HUES64 (cell line): Measurements from ENCODE around the gene TXN. TPM values are rescaled to one million over a fixed set of nuclear protein-coding genes. Genes with fewer than 3 reads are reported as not detected.

Source experiments
- H3K27ac ChIP-seq: 2 replicates; pipeline ENCODE4 v1.7.0; 2013; ENCODE audit warnings: low read depth, low read length, inconsistent platforms
- H3K27me3 ChIP-seq: 2 replicates; pipeline ENCODE4 v1.6.1; 2013; ENCODE audit warnings: mild to moderate bottlenecking, low read length; ENCODE audit not compliant: insufficient read depth
- H3K36me3 ChIP-seq: 2 replicates; pipeline ENCODE4 v1.6.1; 2013; ENCODE audit warnings: mild to moderate bottlenecking, low read length; ENCODE audit not compliant: insufficient read depth
- H3K4me1 ChIP-seq: 2 replicates; pipeline ENCODE4 v1.6.1; 2013; ENCODE audit warnings: mild to moderate bottlenecking, low read length, moderate library complexity; ENCODE audit not compliant: insufficient read depth
- H3K4me3 ChIP-seq: 2 replicates; pipeline ENCODE4 v1.5.1; 2013; ENCODE audit warnings: mild to moderate bottlenecking, low read length, moderate library complexity
- H3K9ac ChIP-seq: 2 replicates; pipeline ENCODE4 v1.6.1; 2013; ENCODE audit warnings: mild to moderate bottlenecking, low read depth, low read length
- H3K9me3 ChIP-seq: 2 replicates; pipeline ENCODE4 v1.6.1; 2013; ENCODE audit warnings: low read depth, low read length; ENCODE audit not compliant: insufficient read depth
- WGBS: fragments of 150-250, 120-280 bp; methylation state at CpG from one replicate; pipeline ENCODE4 v1.1.7; 2013; ENCODE audit warnings: missing lambda C conversion rate; 5-methylcytosine and 5-hydroxymethylcytosine counted together
- polyA plus RNA-seq, 2 experiments: library from polyadenylated mRNA; stranded (reverse); fragments of 50-300 nt; gene quantifications; one replicate each; pipeline ENCODE4 v1.2.3, GENCODE V29; 2013

Gene TXN
- 195 TPM for polyA plus RNA-seq (2013, experiment 1 of 2)
- polyA plus RNA-seq (2013, experiment 2 of 2), result 214 TPM

- H3K4me1 ChIP-seq, result peaks cover 25% of the 10 kb centered on the region; the same call in 1 of the 2 replicates
- H3K27ac ChIP-seq, result peak within 1 kb of the TSS; percentile 78
- H3K9ac ChIP-seq, result peak within 1 kb of the TSS; percentile 95
- H3K4me3 ChIP-seq, result peak within 1 kb of the TSS; percentile 85
- no peaks in the 10 kb centered on the region for H3K27me3 ChIP-seq
- H3K9me3 ChIP-seq, result no peaks in the 10 kb centered on the region
- no peaks in the 10 kb centered on the region for H3K36me3 ChIP-seq
- under 1% methylated on average over 65 of the region's 65 CpGs for WGBS
Observed at GRCh38 chr9:110256380-110257096, at the start of gene TXN. Gene TXN (minus strand): TSS chr9:110256507. CDS start chr9:110256435, 72 bp downstream.

DNA sequence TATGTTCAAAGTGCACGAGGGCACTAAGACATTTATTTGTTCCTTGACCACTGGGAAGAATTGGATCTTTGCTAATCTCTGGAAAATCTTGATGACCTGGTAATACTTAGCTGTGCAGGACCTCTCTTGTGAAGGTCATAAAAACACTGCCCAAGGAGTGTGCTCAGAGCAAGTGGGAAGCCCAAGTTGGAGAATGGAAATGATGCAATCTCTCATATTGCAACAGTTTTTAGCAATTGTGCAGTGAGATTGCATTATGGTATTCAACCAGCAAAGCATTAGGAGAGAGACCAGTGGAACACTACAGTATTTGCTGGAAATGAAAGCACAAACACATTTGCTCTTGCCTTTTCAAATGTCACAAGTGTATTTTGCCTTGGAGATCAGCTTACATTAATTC is 46.8 kb upstream of the TXN start:
- Histone ChIP-seq H3K4me3 (no peak overlapping the region), H3K4me1 (peaks cover 9% of the 10 kb centered on the region), H3K9ac (no peak overlapping the region), H3K36me3 (no peaks in the 10 kb centered on the region), H3K9me3 (no peaks in the 10 kb centered on the region), H3K27ac (no peak overlapping the region), H3K27me3 (no peaks in the 10 kb centered on the region)
- 89% methylated on average over 1 of the region's 1 CpG for WGBS

DNA sequence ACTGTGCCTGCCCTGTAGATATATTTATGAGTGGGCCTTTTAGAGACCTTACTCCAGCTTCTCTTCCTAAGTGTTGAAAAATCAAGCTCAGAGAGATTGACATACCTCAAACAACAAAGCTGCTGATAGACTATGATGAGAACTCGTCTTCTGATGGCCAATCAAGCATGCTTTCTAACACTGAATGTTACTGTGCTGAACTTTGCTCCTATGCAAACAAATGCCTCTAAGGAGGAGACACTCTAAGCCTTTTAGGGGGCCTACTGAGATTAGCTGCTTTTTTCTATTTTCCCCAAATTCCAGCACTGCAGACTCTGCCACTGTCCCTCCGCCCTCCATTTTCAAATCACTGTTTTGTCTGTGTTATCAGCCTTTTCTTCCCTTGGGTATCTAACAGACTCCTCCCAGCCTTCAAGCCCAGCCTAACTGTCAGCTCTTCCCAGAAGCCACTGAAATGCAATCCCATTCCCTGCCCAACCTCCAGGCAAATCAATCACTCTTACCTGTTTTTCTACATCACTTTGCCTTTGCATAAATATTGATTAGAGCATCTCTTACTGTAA is 41.8 kb upstream of the TXN start:
- H3K4me3 ChIP-seq, result no peak overlapping the region
- H3K27ac ChIP-seq, result no peak overlapping the region
- H3K36me3 ChIP-seq, result no peaks in the 10 kb centered on the region
- H3K9ac ChIP-seq, result no peak overlapping the region
- WGBS, result 79% methylated on average over 2 of the region's 2 CpGs
- no peaks in the 10 kb centered on the region for H3K27me3 ChIP-seq
- no peaks in the 10 kb centered on the region for H3K9me3 ChIP-seq
- no peaks in the 10 kb centered on the region for H3K4me1 ChIP-seq

GRCh38 chr9:110293248-110293647 is 36.9 kb upstream of the TXN start:
- Histone ChIP-seq H3K9ac (no peak overlapping the region), H3K9me3 (no peaks in the 10 kb centered on the region), H3K4me1 (no peaks in the 10 kb centered on the region), H3K27ac (no peak overlapping the region), H3K4me3 (no peak overlapping the region), H3K27me3 (no peaks in the 10 kb centered on the region), H3K36me3 (no peaks in the 10 kb centered on the region)
- WGBS, result 93% methylated on average over 1 of the region's 1 CpG

DNA sequence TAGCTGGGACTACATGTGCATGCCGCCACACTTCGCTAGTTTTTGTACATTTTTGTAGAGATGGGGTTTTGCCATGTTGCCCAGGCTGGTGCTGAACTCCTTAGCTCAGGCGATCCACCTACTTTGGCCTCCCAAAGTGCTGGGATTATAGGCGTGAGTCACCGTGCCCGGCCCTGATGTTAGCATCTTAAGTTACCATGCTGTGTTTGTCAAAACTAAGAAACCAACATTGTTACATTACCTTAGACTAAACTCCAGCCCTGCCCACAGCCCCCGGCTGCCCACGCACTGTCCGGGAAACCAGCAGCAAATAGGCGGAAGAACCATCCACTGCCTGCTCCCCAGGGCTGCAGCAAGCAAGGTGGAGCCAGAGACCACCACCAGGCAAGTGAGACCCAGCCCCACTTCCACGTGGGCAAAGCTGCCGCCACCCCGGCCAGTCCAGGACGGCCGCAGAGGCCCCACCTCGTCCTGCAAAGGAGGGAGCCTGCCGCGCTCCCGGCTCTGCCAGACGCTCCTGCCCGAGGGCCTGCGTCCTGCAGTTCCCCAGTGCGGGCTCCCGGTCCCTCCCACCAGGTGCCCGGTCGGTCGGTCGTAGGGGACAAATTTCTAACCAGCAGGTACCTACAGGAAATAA is 35.7 kb upstream of the TXN start:
- Histone ChIP-seq H3K36me3 (no peaks in the 10 kb centered on the region), H3K27me3 (no peaks in the 10 kb centered on the region), H3K27ac (no peak overlapping the region), H3K4me1 (no peaks in the 10 kb centered on the region), H3K9me3 (no peaks in the 10 kb centered on the region), H3K9ac (no peak overlapping the region), H3K4me3 (no peak overlapping the region)
- 86% methylated on average over 28 of the region's 28 CpGs for WGBS

GRCh38 chr9:110290001-110290400 is 33.7 kb upstream of the TXN start:
- Histone ChIP-seq H3K9ac (no peak overlapping the region), H3K4me3 (no peak overlapping the region), H3K36me3 (no peaks in the 10 kb centered on the region), H3K27ac (no peak overlapping the region), H3K27me3 (no peaks in the 10 kb centered on the region), H3K4me1 (no peaks in the 10 kb centered on the region), H3K9me3 (no peaks in the 10 kb centered on the region)
- WGBS, result 90% methylated on average over 1 of the region's 1 CpG

DNA sequence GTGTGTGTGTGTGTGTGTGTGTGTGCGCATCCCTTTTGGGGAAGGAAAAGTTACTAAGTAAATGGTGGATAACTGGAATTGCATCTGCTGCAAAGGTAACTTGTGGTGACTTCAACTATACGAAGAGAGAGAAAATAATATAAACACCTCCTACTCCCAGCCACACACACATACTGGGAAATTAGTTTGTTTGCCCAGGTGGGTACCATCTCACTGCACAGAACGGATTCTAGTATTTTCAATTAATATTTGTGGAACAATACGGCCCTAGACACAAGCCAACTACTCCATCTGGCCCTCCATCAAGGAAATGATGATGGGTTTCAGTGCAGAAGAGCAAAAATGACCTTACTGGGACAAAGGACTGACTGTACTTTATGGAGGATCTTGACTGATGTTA is 32.2 kb upstream of the TXN start:
- Histone ChIP-seq H3K9ac (no peak overlapping the region), H3K4me1 (no peaks in the 10 kb centered on the region), H3K4me3 (no peak overlapping the region), H3K27me3 (no peaks in the 10 kb centered on the region), H3K27ac (no peak overlapping the region), H3K36me3 (no peaks in the 10 kb centered on the region), H3K9me3 (no peaks in the 10 kb centered on the region)
- WGBS, result 97% methylated on average over 4 of the region's 4 CpGs

GRCh38 chr9:110287289-110287680 is 31.0 kb upstream of the TXN start:
- no peak overlapping the region for H3K27ac ChIP-seq
- H3K4me3 ChIP-seq, result no peak overlapping the region
- H3K9me3 ChIP-seq, result no peaks in the 10 kb centered on the region
- no peaks in the 10 kb centered on the region for H3K4me1 ChIP-seq
- H3K36me3 ChIP-seq, result no peaks in the 10 kb centered on the region
- H3K27me3 ChIP-seq, result no peaks in the 10 kb centered on the region
- 94% methylated on average over 6 of the region's 6 CpGs for WGBS
- H3K9ac ChIP-seq, result no peak overlapping the region

DNA sequence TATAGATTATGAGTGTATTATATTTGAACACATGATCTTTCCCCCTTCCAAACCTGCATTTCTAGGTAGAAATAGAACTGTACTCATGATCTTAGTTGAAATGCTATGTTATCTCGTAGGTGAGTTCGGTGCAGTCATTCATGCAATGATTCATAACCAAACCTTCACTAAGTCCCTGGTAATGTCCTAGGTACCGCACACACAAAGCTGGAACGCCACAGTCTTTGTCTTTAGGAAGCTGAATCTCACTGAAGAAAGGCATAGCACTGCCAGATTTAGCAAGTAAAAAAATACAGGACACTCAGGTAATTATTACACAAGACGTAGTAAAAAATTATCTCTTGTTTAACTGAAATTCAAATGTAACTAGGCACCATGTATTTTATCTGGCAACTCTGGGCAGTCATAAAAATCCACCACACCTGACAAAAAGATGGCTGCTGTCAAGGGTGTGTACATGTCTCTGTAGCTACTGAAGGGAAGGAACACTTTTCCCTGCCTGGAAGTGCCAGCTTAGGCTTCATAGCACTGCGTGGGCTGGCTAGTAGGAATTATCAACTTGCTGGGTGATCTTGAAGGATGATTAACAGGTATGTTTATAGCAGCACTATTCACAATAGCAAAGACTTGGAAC is 28.0 kb upstream of the TXN start:
- Histone ChIP-seq H3K9ac (no peak overlapping the region), H3K36me3 (no peaks in the 10 kb centered on the region), H3K27ac (no peak overlapping the region), H3K4me3 (no peak overlapping the region), H3K27me3 (no peaks in the 10 kb centered on the region), H3K9me3 (no peaks in the 10 kb centered on the region), H3K4me1 (no peaks in the 10 kb centered on the region)
- 93% methylated on average over 6 of the region's 6 CpGs for WGBS

DNA sequence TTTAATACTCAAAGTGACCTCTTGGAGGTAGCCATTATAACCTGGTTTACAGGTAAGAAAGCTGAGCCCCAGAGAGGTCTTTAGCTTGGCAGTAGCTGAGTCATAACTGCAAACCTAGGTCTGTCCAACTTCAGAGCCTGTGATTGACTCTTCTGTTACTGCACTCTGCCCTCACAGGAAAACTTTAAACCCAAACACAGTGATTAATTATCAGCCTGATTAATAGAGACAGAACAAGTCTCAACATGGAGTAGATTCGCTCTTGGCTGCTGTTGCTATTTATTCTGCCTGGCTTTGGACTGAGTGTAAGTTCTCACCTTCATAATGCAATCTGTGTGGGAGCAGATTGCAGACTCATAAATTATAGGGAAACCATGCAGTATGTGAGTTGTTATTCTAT is 27.4 kb upstream of the TXN start:
- WGBS, result 93% methylated on average over 1 of the region's 1 CpG
- H3K4me3 ChIP-seq, result no peak overlapping the region
- H3K36me3 ChIP-seq, result no peaks in the 10 kb centered on the region
- no peaks in the 10 kb centered on the region for H3K9me3 ChIP-seq
- no peaks in the 10 kb centered on the region for H3K27me3 ChIP-seq
- no peak overlapping the region for H3K9ac ChIP-seq
- no peaks in the 10 kb centered on the region for H3K4me1 ChIP-seq
- H3K27ac ChIP-seq, result no peak overlapping the region

DNA sequence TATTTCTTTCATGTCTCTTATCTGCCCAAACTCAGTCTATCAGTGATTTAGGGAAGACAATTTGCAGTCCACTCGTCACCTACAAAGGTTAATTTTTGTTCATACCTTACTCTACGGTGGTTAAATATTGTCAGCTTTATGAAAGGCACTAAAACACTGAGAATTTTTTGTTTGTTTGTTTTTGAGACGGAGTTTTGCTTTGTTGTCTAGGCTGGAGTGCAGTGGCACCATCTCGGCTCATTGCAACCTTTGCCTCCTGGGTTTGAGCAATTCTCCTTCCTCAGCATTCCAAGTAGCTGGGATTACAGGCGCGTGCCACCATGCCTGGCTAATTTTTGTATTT is 26.4 kb upstream of the TXN start:
- H3K9me3 ChIP-seq, result no peaks in the 10 kb centered on the region
- H3K4me1 ChIP-seq, result no peaks in the 10 kb centered on the region
- no peaks in the 10 kb centered on the region for H3K36me3 ChIP-seq
- H3K27me3 ChIP-seq, result no peaks in the 10 kb centered on the region
- WGBS, result 95% methylated on average over 6 of the region's 6 CpGs
- no peak overlapping the region for H3K9ac ChIP-seq
- H3K4me3 ChIP-seq, result no peak overlapping the region
- no peak overlapping the region for H3K27ac ChIP-seq
